PFSK-1 (cell line): ENCODE measurements around the gene ZNF726. TPM values are rescaled to one million over a fixed set of nuclear protein-coding genes. Genes with fewer than 3 reads are reported as not detected.
A peak's percentile ranks its signal among the peaks of the same experiment; 100 is the strongest.

ENCODE experiments used
- FOXP2 ChIP-seq: optimal IDR thresholded peaks from 2 replicates; pipeline ENCODE3; 2011; ENCODE audit warnings: borderline replicate concordance, control low read depth, inconsistent platforms; ENCODE audit not compliant: insufficient read depth; ENCODE audit errors: extremely low read length, extremely low read depth
- POLR2AphosphoS5 ChIP-seq: IDR thresholded peaks from 2 replicates; pipeline ENCODE4 v1.6.1; 2012; ENCODE audit warnings: low read depth, mild to moderate bottlenecking, control low read depth, low read length, moderate library complexity
- REST ChIP-seq, 2 experiments: IDR thresholded peaks; 2 replicates each; pipeline versions ENCODE4 v1.6.1 to v1.8.0; 2011 to 2012; ENCODE audit warnings: low read depth in 2 of 2, low read length in 2 of 2, control low read depth in 1 of 2, inconsistent platforms in 1 of 2, mild to moderate bottlenecking in 1 of 2, moderate library complexity in 1 of 2; ENCODE audit not compliant: insufficient read depth in 1 of 2
- SIN3A ChIP-seq: IDR thresholded peaks from 2 replicates; pipeline ENCODE4 v1.6.1; 2012; ENCODE audit warnings: mild to moderate bottlenecking, low read length, moderate library complexity, borderline replicate concordance; ENCODE audit not compliant: insufficient read depth
- TAF1 ChIP-seq: IDR thresholded peaks from 2 replicates; pipeline ENCODE4 v1.6.1; 2012; ENCODE audit warnings: low read length, control low read depth, borderline replicate concordance; ENCODE audit not compliant: insufficient read depth
- polyA plus RNA-seq: library from polyadenylated mRNA; unstranded; fragments of >200 nt; gene quantifications from one replicate; pipeline ENCODE4 v1.2.1, GENCODE V29; 2012; ENCODE audit warnings: low read depth, missing spikeins; ENCODE audit not compliant: insufficient read length

ZNF726 gene
- 0.41 TPM for polyA plus RNA-seq

GRCh38 chr19:23914402-23915286 lies at the start of gene ZNF726:
ZNF726 (plus strand) TSS chr19:23914886; CDS start chr19:23914995, 109 bp downstream.
- TF ChIP-seq POLR2AphosphoS5 (peak; percentile 84), TAF1 (0 out of 2 replicates have a peak, but pooled peaks have one; percentile 54), SIN3A (peak; percentile 54; the same call in 1 of the 2 replicates), FOXP2 (no peak)

GRCh38 chr19:23867895-23868294 lies 46.8 kb upstream of the ZNF726 start:
- TF ChIP-seq TAF1 (no peak), REST (IDR thresholded peaks at IDR 0.05; ENCODE audit: insufficient read depth in 1 of 2, low read depth in 2 of 2, low read length in 2 of 2) (no peak), FOXP2 (no peak), SIN3A (no peak), POLR2AphosphoS5 (no peak)

- TF ChIP-seq REST (IDR thresholded peaks at IDR 0.05; ENCODE audit: insufficient read depth in 1 of 2, low read depth in 2 of 2, low read length in 2 of 2) (no peak), SIN3A (no peak)
Observed at GRCh38 chr19:23868630-23869029, 46.1 kb upstream of the ZNF726 start.

GRCh38 chr19:23872282-23872919 lies 42.3 kb upstream of the ZNF726 start:
- no peak for TF ChIP-seq TAF1
- TF ChIP-seq SIN3A, result no peak

GRCh38 chr19:23876261-23876660 lies 38.4 kb upstream of the ZNF726 start:
- no peak for TF ChIP-seq TAF1

- no peak for TF ChIP-seq TAF1
Observed at GRCh38 chr19:23882493-23882892, 32.2 kb upstream of the ZNF726 start.

GRCh38 chr19:23884363-23884762 lies 30.3 kb upstream of the ZNF726 start:
- TF ChIP-seq SIN3A (no peak), FOXP2 (no peak), REST (IDR thresholded peaks at IDR 0.05; ENCODE audit: insufficient read depth in 1 of 2, low read depth in 2 of 2, low read length in 2 of 2) (no peak), TAF1 (no peak), POLR2AphosphoS5 (no peak)
